ENCODE data around the gene CDK5RAP1. TPM values are rescaled to one million over a fixed set of nuclear protein-coding genes. Genes with fewer than 3 reads are reported as not detected.
"Not testable (repeated sequence)": the region's sequence is repeated elsewhere in the genome, so short reads cannot be mapped to it uniquely, and the experiment has no call there.

The CDK5RAP1 gene
- total and polyA plus RNA-seq, 2 of the 8 experiments (the other 6 are each of a cell fraction or from before 2014, with no cell fraction given) = 37.8 to 46.6 TPM

- POLR2A ChIA-PET (ENCODE audit: partially characterized antibody); H3K79me1 ChIP-seq (ENCODE audit: low read depth, low read length); H3K56ac ChIP-seq (replicated peaks; ENCODE audit: insufficient read length, low read depth, low read length); H3K4me3 ChIP-seq (ENCODE audit: extremely low read depth in 1 of 4, insufficient read depth in 2 of 4, low read depth in 3 of 4, low read length in 4 of 4); H3K9ac ChIP-seq (replicated peaks in 1 of 4; ENCODE audit: extremely low read depth in 1 of 4, low read depth in 3 of 4, low read length in 3 of 4); H3K79me2 ChIP-seq (ENCODE audit: control insufficient read depth in 1 of 2, insufficient read depth in 2 of 2, low read length in 2 of 2); H2BK20ac ChIP-seq (ENCODE audit: low read length); H2BK15ac ChIP-seq (ENCODE audit: low read length); H3K23me2 ChIP-seq (ENCODE audit: low read depth, low read length); H2BK5ac ChIP-seq (ENCODE audit: low read depth, low read length); H3K36me3 ChIP-seq (ENCODE audit: control insufficient read depth in 2 of 4, insufficient read depth in 4 of 4, low read length in 3 of 4); H3K9me3 ChIP-seq (ENCODE audit: insufficient read depth in 2 of 2, low read depth in 1 of 2, low read length in 1 of 2); H3K4me1 ChIP-seq (replicated peaks in 1 of 4; ENCODE audit: control insufficient read depth in 3 of 4, insufficient read depth in 4 of 4, low read length in 3 of 4); H3K18ac ChIP-seq (ENCODE audit: extremely low read depth, low read length); H2BK12ac ChIP-seq (ENCODE audit: low read depth, low read length); H4K8ac ChIP-seq (ENCODE audit: extremely low read depth, insufficient read depth, low read length); H3K23ac ChIP-seq (ENCODE audit: insufficient read length); H3K4me2 ChIP-seq (ENCODE audit: insufficient read depth in 1 of 2, low read depth in 2 of 2, low read length in 2 of 2); H2AK5ac ChIP-seq (ENCODE audit: low read depth, low read length); H4K91ac ChIP-seq (replicated peaks; ENCODE audit: insufficient read length, low read length); FAIRE-seq; H3K27ac ChIP-seq (ENCODE audit: low read depth, low read length); H4K20me1 ChIP-seq (replicated peaks in 1 of 2; ENCODE audit: control insufficient read depth in 1 of 2, insufficient read depth in 2 of 2, low read length in 2 of 2); H4K5ac ChIP-seq (ENCODE audit: insufficient read length, low read depth, low read length); H3K4ac ChIP-seq (replicated peaks; ENCODE audit: insufficient read length, low read depth, low read length); DNase-seq (ENCODE audit: low read depth in 1 of 2, low spot score in 2 of 2); H3K27me3 ChIP-seq (replicated peaks in 1 of 4; ENCODE audit: control insufficient read depth in 3 of 4, extremely low read depth in 1 of 4, insufficient read depth in 3 of 4, low read length in 3 of 4); H2AFZ ChIP-seq (ENCODE audit: low read length); H2BK120ac ChIP-seq (replicated peaks; ENCODE audit: low read depth, low read length); H3K14ac ChIP-seq (ENCODE audit: insufficient read length): not testable (repeated sequence)
- CTCF ChIA-PET (ENCODE audit: partially characterized antibody) = interaction anchor here (1.5 kb wide), 1 partner anchor 14 kb away, joined by 3 read pairs; no protein-coding TSS in a partner anchor
- WGBS, 2 experiments (ENCODE audit: extremely low coverage in 1 of 2, insufficient coverage in 1 of 2, insufficient read length in 1 of 2, insufficient replicate concordance in 2 of 2, low coverage in 1 of 2, low lambda C conversion rate in 2 of 2, missing lambda C conversion rate in 1 of 2) = 95% methylated on average over 11 of the region's 11 CpGs; no CpG with 5 or more reads in 1 of the 2 experiments
These were observed 22.6 kb upstream of the CDK5RAP1 start for GRCh38 chr20:33423875-33424274.

All from H1 (cell line).